Muscle layer of colon (tissue), 2 donors: Measurements from ENCODE around the gene XAF1.
"Not testable (repeated sequence)": the region's sequence is repeated elsewhere in the genome, so short reads cannot be mapped to it uniquely, and the experiment has no call there.

Source experiments
- H3K27ac ChIP-seq: one replicate; pipeline ENCODE4 v1.7.0; 2013; ENCODE audit warnings: low read depth, mild to moderate bottlenecking, low read length, moderate library complexity
- H3K27me3 ChIP-seq, 2 donors: one replicate each; pipeline ENCODE4 v1.7.0; 2013; ENCODE audit warnings: low read length in 2 of 2, mild to moderate bottlenecking in 2 of 2; ENCODE audit not compliant: insufficient read depth in 2 of 2, control insufficient read depth in 1 of 2
- H3K36me3 ChIP-seq: one replicate; pipeline ENCODE4 v1.7.0; 2013; ENCODE audit warnings: mild to moderate bottlenecking, low read length; ENCODE audit not compliant: insufficient read depth
- H3K4me1 ChIP-seq: one replicate; pipeline ENCODE4 v1.7.0; 2013; ENCODE audit warnings: mild to moderate bottlenecking, low read length; ENCODE audit not compliant: insufficient read depth
- H3K4me3 ChIP-seq, 2 donors: one replicate each; pipeline ENCODE4 v1.7.0; 2013; ENCODE audit warnings: low read length in 2 of 2, low read depth in 1 of 2, mild to moderate bottlenecking in 1 of 2, moderate library complexity in 1 of 2
- H3K9ac ChIP-seq: one replicate; pipeline ENCODE4 v1.7.0; 2013; ENCODE audit warnings: low read length
- H3K9me3 ChIP-seq: one replicate; pipeline ENCODE4 v1.7.0; 2013; ENCODE audit warnings: mild to moderate bottlenecking, low read length
- donor health status: abdominal sarcoma.
- donor health status: Adenocarcinoma of cecum.

The XAF1 gene

GRCh38 chr17:6714315-6714874, 41.5 kb upstream of the XAF1 start:
- Histone ChIP-seq H3K27me3 (peaks cover 4 to 36% of the 10 kb centered on the region in 2 donors), H3K36me3 (no peaks in the 10 kb centered on the region), H3K4me1 (no peaks in the 10 kb centered on the region), H3K4me3 (no peak overlapping the region), H3K9ac (no peak overlapping the region), H3K27ac (no peak overlapping the region), H3K9me3 (no peaks in the 10 kb centered on the region)

- peaks cover 4 to 27% of the 10 kb centered on the region in 2 donors for H3K27me3 ChIP-seq
- H3K27ac ChIP-seq = no peak overlapping the region
- no peaks in the 10 kb centered on the region for H3K36me3 ChIP-seq
- H3K4me1 ChIP-seq = no peaks in the 10 kb centered on the region
- no peak overlapping the region for H3K4me3 ChIP-seq
- H3K9ac ChIP-seq = no peak overlapping the region
- H3K9me3 ChIP-seq = no peaks in the 10 kb centered on the region
Observed at GRCh38 chr17:6716736-6717135, 39.1 kb upstream of the XAF1 start.

- H3K27me3 ChIP-seq = no peaks in the 10 kb centered on the region
- no peaks in the 10 kb centered on the region for H3K9me3 ChIP-seq
- no peaks in the 10 kb centered on the region for H3K4me1 ChIP-seq
- no peak overlapping the region for H3K27ac ChIP-seq
- H3K4me3 ChIP-seq = no peak overlapping the region
- no peaks in the 10 kb centered on the region for H3K36me3 ChIP-seq
- no peak overlapping the region for H3K9ac ChIP-seq
Observed at GRCh38 chr17:6721744-6722143, 34.1 kb upstream of the XAF1 start.

- H3K4me3 ChIP-seq = no peak overlapping the region
- H3K9me3 ChIP-seq = no peaks in the 10 kb centered on the region
- H3K9ac ChIP-seq = no peak overlapping the region
- no peak overlapping the region for H3K27ac ChIP-seq
- no peaks in the 10 kb centered on the region for H3K27me3 ChIP-seq
- H3K4me1 ChIP-seq = no peaks in the 10 kb centered on the region
- no peaks in the 10 kb centered on the region for H3K36me3 ChIP-seq
Observed at GRCh38 chr17:6724009-6724408, 31.8 kb upstream of the XAF1 start.

GRCh38 chr17:6729531-6729930, 26.3 kb upstream of the XAF1 start:
- no peaks in the 10 kb centered on the region for H3K27me3 ChIP-seq
- H3K36me3 ChIP-seq = no peaks in the 10 kb centered on the region
- no peaks in the 10 kb centered on the region for H3K9me3 ChIP-seq
- H3K4me1 ChIP-seq = no peaks in the 10 kb centered on the region
- no peak overlapping the region for H3K9ac ChIP-seq
- H3K27ac ChIP-seq = no peak overlapping the region
- H3K4me3 ChIP-seq = no peak overlapping the region

GRCh38 chr17:6746665-6747064, 9.2 kb upstream of the XAF1 start:
- H3K4me1 ChIP-seq, H3K36me3 ChIP-seq, H3K4me3 ChIP-seq, H3K9ac ChIP-seq, H3K9me3 ChIP-seq, H3K27ac ChIP-seq, H3K27me3 ChIP-seq: not testable (repeated sequence)

- no peaks in the 10 kb centered on the region for H3K27me3 ChIP-seq
- no peak overlapping the region for H3K4me3 ChIP-seq
- peaks cover 15% of the 10 kb centered on the region for H3K4me1 ChIP-seq
- H3K9me3 ChIP-seq = no peaks in the 10 kb centered on the region
- H3K9ac ChIP-seq = no peak overlapping the region
- H3K36me3 ChIP-seq = no peaks in the 10 kb centered on the region
- no peak overlapping the region for H3K27ac ChIP-seq
Observed at GRCh38 chr17:6748617-6749016, 7.2 kb upstream of the XAF1 start.

GRCh38 chr17:6749519-6749918, 6.3 kb upstream of the XAF1 start:
- Histone ChIP-seq H3K36me3 (no peaks in the 10 kb centered on the region), H3K27ac (no peak overlapping the region), H3K9ac (no peak overlapping the region), H3K27me3 (no peaks in the 10 kb centered on the region), H3K4me1 (peaks cover 15% of the 10 kb centered on the region), H3K4me3 (no peak overlapping the region), H3K9me3 (no peaks in the 10 kb centered on the region)

GRCh38 chr17:6752068-6752909, 3.6 kb upstream of the XAF1 start:
- Histone ChIP-seq H3K9ac (peak overlapping the region; percentile 45), H3K4me1 (peaks cover 32% of the 10 kb centered on the region), H3K36me3 (no peaks in the 10 kb centered on the region), H3K4me3 (peak overlapping the region in 1 of 2 donors; percentile 35), H3K9me3 (no peaks in the 10 kb centered on the region), H3K27me3 (no peaks in the 10 kb centered on the region), H3K27ac (no peak overlapping the region)

- peaks cover 36% of the 10 kb centered on the region for H3K4me1 ChIP-seq
- H3K36me3 ChIP-seq = no peaks in the 10 kb centered on the region
- peak overlapping the region in 1 of 2 donors; percentile 35 for H3K4me3 ChIP-seq
- peak overlapping the region; percentile 45 for H3K9ac ChIP-seq
- H3K27ac ChIP-seq = no peak overlapping the region
- no peaks in the 10 kb centered on the region for H3K27me3 ChIP-seq
- H3K9me3 ChIP-seq = no peaks in the 10 kb centered on the region
Observed at GRCh38 chr17:6753006-6753445, 2.8 kb upstream of the XAF1 start.

- H3K4me3 ChIP-seq = peak overlapping the region in 1 of 2 donors; percentile 35
- no peaks in the 10 kb centered on the region for H3K9me3 ChIP-seq
- H3K9ac ChIP-seq = no peak overlapping the region
- no peak overlapping the region for H3K27ac ChIP-seq
- H3K36me3 ChIP-seq = no peaks in the 10 kb centered on the region
- peaks cover 36% of the 10 kb centered on the region for H3K4me1 ChIP-seq
- no peaks in the 10 kb centered on the region for H3K27me3 ChIP-seq
Observed at GRCh38 chr17:6753546-6753945, 2.3 kb upstream of the XAF1 start.

GRCh38 chr17:6755281-6755680, 565 bp upstream of the XAF1 start:
- peaks cover 36% of the 10 kb centered on the region for H3K4me1 ChIP-seq
- H3K9ac ChIP-seq = peak overlapping the region; percentile 36
- peaks cover 5% of the 10 kb centered on the region for H3K36me3 ChIP-seq
- peak overlapping the region; percentile 43 to 67 for H3K4me3 ChIP-seq
- peak overlapping the region; percentile 22 for H3K27ac ChIP-seq
- no peaks in the 10 kb centered on the region for H3K9me3 ChIP-seq
- no peaks in the 10 kb centered on the region for H3K27me3 ChIP-seq
